NB4 (cell line): ENCODE results near the gene BAZ2B.

Experiments used
- MAX ChIP-seq: IDR thresholded peaks from 2 replicates; pipeline ENCODE4 v1.6.1; 2011; ENCODE audit warnings: low read depth, low read length
- TF ChIP-seq, protein P1 (sequence below): IDR thresholded peaks from one replicate; pipeline ENCODE4 v1.5.1; 2012; ENCODE audit warnings: low read depth, low read length

DNA sequence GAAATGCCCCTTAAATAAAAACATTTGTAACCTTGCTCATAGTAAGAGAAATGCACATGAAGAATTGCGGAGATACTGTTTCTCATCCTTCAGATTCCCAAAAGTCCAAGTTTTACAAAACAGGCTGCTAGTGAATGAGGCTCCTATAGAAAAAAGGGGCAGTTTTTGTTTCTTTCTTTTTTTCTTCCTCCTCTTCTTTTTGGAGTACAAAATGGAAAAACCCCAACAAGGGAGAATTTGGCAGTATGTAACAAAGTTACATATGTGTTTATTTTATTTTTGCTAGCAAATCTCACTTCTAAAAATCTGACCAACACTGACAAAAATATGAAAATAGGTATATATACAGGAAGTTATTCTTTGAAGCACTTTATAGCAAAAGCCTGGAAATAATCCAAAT is 7.1 kb upstream of the BAZ2B start:
- TF ChIP-seq, protein P1, sequence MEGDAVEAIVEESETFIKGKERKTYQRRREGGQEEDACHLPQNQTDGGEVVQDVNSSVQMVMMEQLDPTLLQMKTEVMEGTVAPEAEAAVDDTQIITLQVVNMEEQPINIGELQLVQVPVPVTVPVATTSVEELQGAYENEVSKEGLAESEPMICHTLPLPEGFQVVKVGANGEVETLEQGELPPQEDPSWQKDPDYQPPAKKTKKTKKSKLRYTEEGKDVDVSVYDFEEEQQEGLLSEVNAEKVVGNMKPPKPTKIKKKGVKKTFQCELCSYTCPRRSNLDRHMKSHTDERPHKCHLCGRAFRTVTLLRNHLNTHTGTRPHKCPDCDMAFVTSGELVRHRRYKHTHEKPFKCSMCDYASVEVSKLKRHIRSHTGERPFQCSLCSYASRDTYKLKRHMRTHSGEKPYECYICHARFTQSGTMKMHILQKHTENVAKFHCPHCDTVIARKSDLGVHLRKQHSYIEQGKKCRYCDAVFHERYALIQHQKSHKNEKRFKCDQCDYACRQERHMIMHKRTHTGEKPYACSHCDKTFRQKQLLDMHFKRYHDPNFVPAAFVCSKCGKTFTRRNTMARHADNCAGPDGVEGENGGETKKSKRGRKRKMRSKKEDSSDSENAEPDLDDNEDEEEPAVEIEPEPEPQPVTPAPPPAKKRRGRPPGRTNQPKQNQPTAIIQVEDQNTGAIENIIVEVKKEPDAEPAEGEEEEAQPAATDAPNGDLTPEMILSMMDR, result no peak
- TF ChIP-seq MAX, result no peak
